Thyroid gland (tissue), 4 donors: Measurements from ENCODE around the gene SEMA4D. TPM values are rescaled to one million over a fixed set of nuclear protein-coding genes. Genes with fewer than 3 reads are reported as not detected.

ENCODE experiments used
- DNase-seq, 2 donors: peaks; one replicate each; pipeline ENCODE4 v3.0.0-alpha.2; 2019
- H3K27ac ChIP-seq, 3 donors: fragments of 200-600 bp; sonication (generic); 1 replicate in 2 of 3; 2 replicates in 1 of 3; pipeline ENCODE4 v1.5.1; 2016 to 2019; ENCODE audit warnings: mild to moderate bottlenecking in 1 of 3, moderate library complexity in 1 of 3
- H3K27me3 ChIP-seq: fragments of 200-600 bp; sonication (generic); one replicate; pipeline ENCODE4 v1.5.1; 2019
- H3K36me3 ChIP-seq, 2 donors: fragments of 200-600 bp; sonication (generic); one replicate each; pipeline ENCODE4 v1.5.1; 2016 to 2019
- H3K4me1 ChIP-seq, 2 donors: fragments of 200-600 bp; sonication (generic); one replicate each; pipeline ENCODE4 v1.5.1; 2017 to 2019
- H3K4me3 ChIP-seq, 3 donors: fragments of 200-600 bp; sonication (generic); replicated peaks in 1 of 3; 1 replicate in 2 of 3; 2 replicates in 1 of 3; pipeline ENCODE4 v1.5.1; 2016; ENCODE audit warnings: mild to moderate bottlenecking in 1 of 3
- H3K9me3 ChIP-seq: fragments of 200-600 bp; sonication (generic); one replicate; pipeline ENCODE4 v1.5.1; 2017
- POLR2A ChIP-seq, 2 donors: fragments of 450-650 bp; IDR thresholded peaks; one replicate each; pipeline ENCODE4 v1.6.1; 2017; ENCODE audit warnings: antibody characterized with exemption in 2 of 2, mild to moderate bottlenecking in 2 of 2, moderate library complexity in 1 of 2
- WGBS, 2 donors: methylation state at CpG; one replicate each; pipeline ENCODE4 v1.1.5; 2017; 5-methylcytosine and 5-hydroxymethylcytosine counted together
- intact Hi-C: fragments of 100-400 bp; cut with DNase I; formaldehyde crosslinking; loops from one replicate; pipeline ENCODE4 v1.15.1; 2023
- total RNA-seq, 4 donors: library from RNA; depleted of rRNA; stranded (reverse); fragments of >200 nt; gene quantifications; one replicate each; pipeline ENCODE4 v1.2.3, GENCODE V29; 2016
- TF ChIP-seq, protein P1 (sequence below), 6 experiments: fragments of 200-600 bp in 3 of 6; fragments of 450-650 bp in 3 of 6; sonication (generic) in 3 of 6; IDR thresholded peaks; one replicate each; pipeline ENCODE4 v1.5.1; 2016 to 2019; ENCODE audit warnings: antibody characterized with exemption in 6 of 6, mild to moderate bottlenecking in 2 of 6, inconsistent platforms in 1 of 6, moderate library complexity in 1 of 6

SEMA4D gene
- total RNA-seq, 4 donors from 2014 or later: 19.9 to 29.6 (median 28.9) TPM

DNA sequence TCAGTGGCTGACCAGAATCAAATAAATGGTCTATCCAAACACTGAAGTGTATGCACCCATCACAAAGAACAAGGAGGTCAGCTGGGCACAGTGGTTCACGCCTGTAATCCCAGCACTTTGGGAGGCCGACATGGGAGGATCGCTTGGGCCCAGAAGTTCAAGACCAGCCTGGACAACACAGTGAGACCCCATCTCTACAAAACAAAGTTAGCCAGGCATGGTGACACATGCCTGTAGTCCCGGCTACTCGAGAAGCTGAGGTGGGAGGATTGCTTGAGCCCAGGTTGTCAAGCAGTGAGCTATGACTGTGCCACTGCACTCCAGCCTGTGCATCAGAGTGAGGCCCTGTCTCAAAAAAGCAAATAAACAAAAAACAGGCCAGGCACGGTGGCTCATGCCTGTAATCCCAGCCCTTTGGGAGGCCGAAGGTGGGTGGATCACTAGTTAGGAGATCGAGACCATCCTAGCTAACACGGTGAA is 40.5 kb downstream of the SEMA4D start:
- 87 to 90% methylated on average over 9 of the region's 9 CpGs for WGBS, 2 donors
- DNase-seq: no peak
- no peak overlapping the region for H3K4me3 ChIP-seq
- H3K4me1 ChIP-seq: peaks cover 0 to 6% of the 10 kb centered on the region in 2 donors
- H3K36me3 ChIP-seq: peaks cover 0 to 3% of the 10 kb centered on the region in 2 donors
- H3K9me3 ChIP-seq: no peaks in the 10 kb centered on the region
- intact Hi-C loops: no loop called here
- TF ChIP-seq, protein P1, sequence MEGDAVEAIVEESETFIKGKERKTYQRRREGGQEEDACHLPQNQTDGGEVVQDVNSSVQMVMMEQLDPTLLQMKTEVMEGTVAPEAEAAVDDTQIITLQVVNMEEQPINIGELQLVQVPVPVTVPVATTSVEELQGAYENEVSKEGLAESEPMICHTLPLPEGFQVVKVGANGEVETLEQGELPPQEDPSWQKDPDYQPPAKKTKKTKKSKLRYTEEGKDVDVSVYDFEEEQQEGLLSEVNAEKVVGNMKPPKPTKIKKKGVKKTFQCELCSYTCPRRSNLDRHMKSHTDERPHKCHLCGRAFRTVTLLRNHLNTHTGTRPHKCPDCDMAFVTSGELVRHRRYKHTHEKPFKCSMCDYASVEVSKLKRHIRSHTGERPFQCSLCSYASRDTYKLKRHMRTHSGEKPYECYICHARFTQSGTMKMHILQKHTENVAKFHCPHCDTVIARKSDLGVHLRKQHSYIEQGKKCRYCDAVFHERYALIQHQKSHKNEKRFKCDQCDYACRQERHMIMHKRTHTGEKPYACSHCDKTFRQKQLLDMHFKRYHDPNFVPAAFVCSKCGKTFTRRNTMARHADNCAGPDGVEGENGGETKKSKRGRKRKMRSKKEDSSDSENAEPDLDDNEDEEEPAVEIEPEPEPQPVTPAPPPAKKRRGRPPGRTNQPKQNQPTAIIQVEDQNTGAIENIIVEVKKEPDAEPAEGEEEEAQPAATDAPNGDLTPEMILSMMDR (IDR thresholded peaks at IDR 0.05): no peak
- TF ChIP-seq POLR2A (IDR thresholded peaks at IDR 0.05): no peak
- no peak overlapping the region for H3K27ac ChIP-seq
- no peaks in the 10 kb centered on the region for H3K27me3 ChIP-seq

DNA sequence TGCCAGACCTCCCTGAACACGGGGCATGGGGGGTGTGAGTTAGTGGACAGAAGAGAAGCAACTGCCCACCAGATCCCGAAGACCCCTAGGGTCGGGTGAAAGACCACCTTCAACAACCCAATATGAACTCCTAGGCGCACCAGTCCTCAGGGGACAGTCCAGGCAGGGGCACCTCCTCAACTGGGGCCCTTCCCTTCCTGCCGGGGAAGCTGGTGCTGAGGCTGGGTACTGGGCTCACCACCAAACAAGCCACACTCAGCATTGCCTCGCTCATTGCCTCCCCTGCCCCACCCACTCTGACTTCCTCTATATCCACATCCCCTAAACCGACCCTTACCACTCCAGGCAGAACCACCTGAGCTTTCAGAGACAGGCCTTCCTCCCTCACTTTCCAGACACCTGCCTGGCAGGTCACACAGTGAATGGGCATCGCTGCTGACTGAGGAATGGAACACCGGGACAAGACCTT is 42.5 kb downstream of the SEMA4D start:
- TF ChIP-seq POLR2A (IDR thresholded peaks at IDR 0.05): no peak
- TF ChIP-seq, protein P1 (IDR thresholded peaks at IDR 0.05): no peak
- WGBS, 2 donors: 86 to 94% methylated on average over 6 to 8 of the region's 9 CpGs

DNA sequence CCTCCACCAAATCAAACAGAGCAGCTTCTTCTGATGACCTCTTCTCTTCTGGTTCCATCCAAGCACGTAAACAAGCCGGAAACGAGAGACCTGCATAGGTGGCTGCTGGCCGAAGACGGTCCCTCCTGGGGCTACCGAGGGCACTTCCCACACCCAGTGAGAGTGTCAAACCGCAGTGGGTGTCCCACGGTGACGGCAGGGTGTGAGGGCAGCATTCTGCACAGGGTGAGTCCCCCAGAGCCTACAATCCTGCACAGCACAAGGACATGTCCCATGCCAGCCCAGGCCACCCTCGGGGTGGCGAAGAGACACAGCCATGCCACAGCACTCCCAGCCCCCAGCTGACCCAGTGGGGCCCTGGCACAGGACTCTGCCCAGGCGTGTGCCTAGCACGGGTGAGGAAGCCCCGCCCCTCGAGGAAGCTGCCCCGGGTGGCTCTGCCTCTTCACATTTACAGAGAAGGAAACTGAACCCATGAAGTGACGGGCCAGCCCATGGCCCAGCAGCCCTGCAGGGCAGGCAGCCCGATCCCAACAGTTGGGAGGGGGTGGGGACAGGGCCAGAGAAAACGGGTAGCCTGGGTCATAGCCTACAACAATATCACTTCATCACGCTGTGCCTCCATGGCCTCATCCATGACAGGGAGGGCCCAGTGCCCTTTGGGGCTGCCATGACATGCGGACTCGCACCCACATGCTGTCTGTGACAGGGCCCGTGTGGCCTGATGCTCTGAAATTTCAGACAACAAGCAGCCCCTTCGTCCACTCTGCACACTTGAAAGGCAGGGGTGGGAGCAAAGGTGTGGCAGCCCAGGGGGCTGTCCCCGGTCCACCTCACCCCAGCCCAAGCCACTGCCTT is 43.2 kb downstream of the SEMA4D start:
- Histone ChIP-seq H3K9me3 (no peaks in the 10 kb centered on the region), H3K27ac (no peak overlapping the region), H3K4me1 (peaks cover 0 to 6% of the 10 kb centered on the region in 2 donors), H3K27me3 (no peaks in the 10 kb centered on the region), H3K4me3 (no peak overlapping the region), H3K36me3 (peaks cover 0 to 3% of the 10 kb centered on the region in 2 donors)
- no peak for DNase-seq
- WGBS, 2 donors: 93 to 96% methylated on average over 14 to 17 of the region's 25 CpGs
- TF ChIP-seq, protein P1 (IDR thresholded peaks at IDR 0.05): no peak
- no peak for TF ChIP-seq POLR2A (IDR thresholded peaks at IDR 0.05)
- intact Hi-C loops: loop anchor here (2.0 kb wide), 1 partner anchor 24 kb away; no protein-coding TSS in a partner anchor

More for the DNA sequence above, 42.5 kb downstream of the SEMA4D start:
- H3K9me3 ChIP-seq: no peaks in the 10 kb centered on the region
- H3K4me1 ChIP-seq: peaks cover 0 to 6% of the 10 kb centered on the region in 2 donors
- H3K27me3 ChIP-seq: no peaks in the 10 kb centered on the region
- DNase-seq: no peak
- H3K36me3 ChIP-seq: peaks cover 0 to 3% of the 10 kb centered on the region in 2 donors
- intact Hi-C loops: loop anchor here (2.0 kb wide), 1 partner anchor 23 kb away; no protein-coding TSS in a partner anchor
- no peak overlapping the region for H3K27ac ChIP-seq
- no peak overlapping the region for H3K4me3 ChIP-seq

- intact Hi-C loops: no loop called here
- Histone ChIP-seq H3K9me3 (no peaks in the 10 kb centered on the region), H3K4me3 (no peak overlapping the region), H3K27me3 (no peaks in the 10 kb centered on the region), H3K36me3 (peaks cover 0 to 3% of the 10 kb centered on the region in 2 donors), H3K4me1 (peaks cover 6 to 15% of the 10 kb centered on the region in 2 donors), H3K27ac (no peak overlapping the region)
- TF ChIP-seq, protein P1 (IDR thresholded peaks at IDR 0.05): no peak
- no peak for TF ChIP-seq POLR2A (IDR thresholded peaks at IDR 0.05)
- DNase-seq: no peak
- 93% methylated on average over 9 of the region's 11 CpGs for WGBS, 2 donors
These were observed 44.5 kb downstream of the SEMA4D start for GRCh38 chr9:89453452-89453851.

GRCh38 chr9:89452561-89452960 is 45.4 kb downstream of the SEMA4D start:
- no peak for TF ChIP-seq POLR2A (IDR thresholded peaks at IDR 0.05)
- TF ChIP-seq, protein P1 (IDR thresholded peaks at IDR 0.05): no peak
- no peaks in the 10 kb centered on the region for H3K9me3 ChIP-seq
- peaks cover 0 to 3% of the 10 kb centered on the region in 2 donors for H3K36me3 ChIP-seq
- intact Hi-C loops: no loop called here
- no peak overlapping the region for H3K27ac ChIP-seq
- no peak overlapping the region for H3K4me3 ChIP-seq
- WGBS, 2 donors: 94 to 98% methylated on average over 7 of the region's 7 CpGs
- H3K4me1 ChIP-seq: peaks cover 6 to 24% of the 10 kb centered on the region in 2 donors
- H3K27me3 ChIP-seq: no peaks in the 10 kb centered on the region
- no peak for DNase-seq
